ENCODE measurements around the gene TRAF4.
A peak's percentile ranks its signal among the peaks of the same experiment; 100 is the strongest.

TRAF4 gene

GRCh38 chr17:28743243-28744103 lies at the start of gene TRAF4:
TRAF4 (plus strand) TSS chr17:28744011; CDS start chr17:28744113, 102 bp downstream.
- peak; percentile 68 for DNase-seq

- no peak for DNase-seq
These were observed 45.4 kb upstream of the TRAF4 start for GRCh38 chr17:28698253-28698941.

- DNase-seq, result no peak
These were observed 43.5 kb upstream of the TRAF4 start for GRCh38 chr17:28700278-28700677.

- DNase-seq, result no peak
These were observed 42.9 kb upstream of the TRAF4 start for GRCh38 chr17:28700830-28701492.

GRCh38 chr17:28702026-28702751 lies 41.6 kb upstream of the TRAF4 start:
- no peak for DNase-seq

- no peak for DNase-seq
These were observed 41.1 kb upstream of the TRAF4 start for GRCh38 chr17:28702752-28703150.

- DNase-seq, result no peak
These were observed 40.1 kb upstream of the TRAF4 start for GRCh38 chr17:28703552-28704218.

- DNase-seq, result no peak
These were observed 39.5 kb upstream of the TRAF4 start for GRCh38 chr17:28704219-28704858.

- no peak for DNase-seq
These were observed 38.6 kb upstream of the TRAF4 start for GRCh38 chr17:28705074-28705659.

- DNase-seq, result no peak
These were observed 38.0 kb upstream of the TRAF4 start for GRCh38 chr17:28705728-28706334.

GRCh38 chr17:28706471-28707338 lies 37.1 kb upstream of the TRAF4 start:
- DNase-seq, result no peak

GRCh38 chr17:28707339-28707720 lies 36.5 kb upstream of the TRAF4 start:
- DNase-seq, result no peak

- peak; percentile 88 for DNase-seq
These were observed 32.7 kb upstream of the TRAF4 start for GRCh38 chr17:28710861-28711722.

GRCh38 chr17:28711723-28712031 lies 32.1 kb upstream of the TRAF4 start, which contains the start of gene PROCA1:
PROCA1 (minus strand) TSS chr17:28711888; CDS start chr17:28711660, 228 bp downstream.
- no peak for DNase-seq

- peak; percentile 55 for DNase-seq
These were observed 31.6 kb upstream of the TRAF4 start for GRCh38 chr17:28712032-28712704.

- no peak for DNase-seq
These were observed 31.0 kb upstream of the TRAF4 start for GRCh38 chr17:28712705-28713415.

GRCh38 chr17:28714281-28714680 lies 29.5 kb upstream of the TRAF4 start:
- DNase-seq, result no peak

GRCh38 chr17:28715217-28715616 lies 28.6 kb upstream of the TRAF4 start:
- no peak for DNase-seq

All from activated effector memory CD4-positive, alpha-beta T cell treated with Interleukin-2 at 50 U/mL for 16 hours (primary cell).